Measurements from ENCODE around the gene CFAP221. TPM values are rescaled to one million over a fixed set of nuclear protein-coding genes. Genes with fewer than 3 reads are reported as not detected.

The CFAP221 gene
- polyA plus RNA-seq, 3 donors = 19.6 to 25.4 (median 22.9) TPM

- DNase-seq (ENCODE audit: low read depth in 3 of 3, low spot score in 2 of 3) = no peak
Observed at GRCh38 chr2:119638685-119639554, 94.7 kb downstream of the CFAP221 start.

DNA sequence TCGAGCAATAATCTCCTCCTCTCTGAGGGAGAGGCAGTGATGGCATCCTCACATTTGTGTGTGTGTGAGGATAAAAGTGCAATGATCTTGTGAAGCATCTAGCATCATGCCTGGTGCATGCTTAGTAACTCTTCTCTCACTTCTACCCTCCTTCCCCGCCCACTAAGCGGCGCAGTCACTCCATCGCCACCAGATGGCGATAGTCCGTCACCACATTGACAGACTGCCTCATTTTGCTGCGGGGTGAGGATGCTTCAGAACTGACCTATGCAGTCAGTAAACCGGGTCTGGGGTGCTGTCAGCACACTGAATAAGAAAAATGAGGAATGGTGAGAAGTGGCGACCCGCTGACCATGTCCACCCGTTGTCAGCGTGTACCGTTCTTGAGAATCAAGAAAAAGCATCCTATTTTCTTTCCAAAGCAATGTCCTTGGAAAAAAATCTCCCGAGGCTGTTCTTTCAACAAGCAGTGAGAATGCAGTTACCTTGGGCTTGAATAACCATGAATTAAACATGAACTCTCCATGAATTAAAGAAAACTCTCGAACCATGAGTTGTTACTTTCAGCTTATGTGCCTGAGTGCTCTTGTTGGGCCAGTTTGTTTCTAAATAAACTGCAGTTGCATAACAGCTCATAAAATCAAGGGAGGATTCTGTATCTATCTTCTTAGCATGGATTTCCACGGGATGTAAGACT, 97.5 kb downstream of the CFAP221 start:
- peak; percentile 55 to 73 (median 56) for DNase-seq (ENCODE audit: low read depth in 3 of 3, low spot score in 2 of 3)

GRCh38 chr2:119644186-119644585, 99.9 kb downstream of the CFAP221 start:
- DNase-seq (ENCODE audit: low read depth in 3 of 3, low spot score in 2 of 3) = no peak

DNA sequence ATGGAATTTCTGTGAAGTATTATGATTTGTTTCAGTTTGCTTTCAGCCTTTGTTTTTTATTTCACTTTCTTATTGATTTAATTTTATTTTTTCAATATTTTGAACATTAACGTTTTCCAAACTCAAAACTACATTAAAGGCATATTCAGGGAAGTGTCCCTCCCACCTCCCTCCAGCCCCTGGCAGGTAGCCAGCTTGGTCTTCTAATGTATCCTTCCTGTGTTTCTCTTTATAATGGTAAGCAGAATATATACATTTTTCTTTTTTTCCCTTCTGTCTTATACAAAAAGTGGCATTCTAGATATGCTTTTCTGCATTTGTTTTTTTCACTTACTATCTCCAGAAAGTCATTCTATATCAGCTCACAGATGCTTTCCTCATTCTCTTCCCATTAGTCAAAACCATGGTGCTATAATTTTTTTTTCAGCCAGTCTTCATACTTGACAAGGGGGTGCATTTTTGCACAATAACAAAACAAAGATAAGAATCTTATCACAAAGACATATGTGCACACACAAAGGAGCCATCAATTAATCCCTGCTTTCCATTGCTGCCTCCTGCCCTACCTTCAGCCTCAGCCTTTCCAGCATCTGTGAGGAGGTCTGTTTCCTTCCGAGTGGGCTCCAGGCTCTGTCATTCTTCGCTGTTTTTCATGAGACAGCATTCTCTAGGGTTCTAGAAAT, 101.1 kb downstream of the CFAP221 start:
- no peak for DNase-seq (ENCODE audit: low read depth in 3 of 3, low spot score in 2 of 3)

DNA sequence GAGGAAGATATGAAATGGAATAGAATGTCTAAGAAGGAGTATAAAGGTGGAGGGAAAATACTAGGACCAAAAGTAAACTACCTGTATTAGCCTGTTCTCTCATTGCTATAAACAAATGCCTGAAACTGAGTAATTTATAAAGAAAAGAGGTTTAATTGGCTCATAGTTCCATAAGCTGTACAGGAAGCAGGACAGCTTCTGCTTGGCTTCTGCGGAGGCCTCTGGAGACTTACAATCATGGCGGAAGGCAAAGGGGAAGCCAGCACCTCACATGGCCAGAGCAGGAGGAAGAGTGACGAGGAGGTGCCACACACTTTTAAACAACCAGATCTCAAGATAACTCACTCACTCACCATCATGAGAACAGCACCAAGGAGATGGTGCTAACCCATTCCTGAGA, 101.9 kb downstream of the CFAP221 start:
- DNase-seq (ENCODE audit: low read depth in 3 of 3, low spot score in 2 of 3) = no peak

- no peak for DNase-seq (ENCODE audit: low read depth in 3 of 3, low spot score in 2 of 3)
Observed at GRCh38 chr2:119647440-119648169, 103.4 kb downstream of the CFAP221 start.

- no peak for DNase-seq (ENCODE audit: low read depth in 3 of 3, low spot score in 2 of 3)
Observed at GRCh38 chr2:119649364-119649917, 105.2 kb downstream of the CFAP221 start.

DNA sequence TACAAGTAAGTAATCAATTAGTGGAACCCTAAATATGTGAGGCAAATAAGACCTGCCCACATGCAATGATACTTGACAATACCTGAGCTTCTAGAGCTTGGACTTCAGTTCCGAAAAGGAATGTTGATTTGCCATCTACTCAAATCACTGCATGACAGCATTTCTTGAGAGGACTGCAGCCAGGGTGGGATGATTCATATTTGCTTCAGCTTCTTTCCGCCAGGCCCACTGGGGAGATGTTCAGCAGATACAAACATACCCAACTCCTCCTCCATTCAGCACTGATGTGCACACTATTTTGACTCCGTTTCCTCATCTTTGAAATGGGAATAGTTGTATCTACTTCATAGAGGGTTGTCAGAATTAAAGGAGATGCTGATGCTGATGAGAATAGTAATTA, 106.0 kb downstream of the CFAP221 start:
- DNase-seq (ENCODE audit: low read depth in 3 of 3, low spot score in 2 of 3) = no peak

DNA sequence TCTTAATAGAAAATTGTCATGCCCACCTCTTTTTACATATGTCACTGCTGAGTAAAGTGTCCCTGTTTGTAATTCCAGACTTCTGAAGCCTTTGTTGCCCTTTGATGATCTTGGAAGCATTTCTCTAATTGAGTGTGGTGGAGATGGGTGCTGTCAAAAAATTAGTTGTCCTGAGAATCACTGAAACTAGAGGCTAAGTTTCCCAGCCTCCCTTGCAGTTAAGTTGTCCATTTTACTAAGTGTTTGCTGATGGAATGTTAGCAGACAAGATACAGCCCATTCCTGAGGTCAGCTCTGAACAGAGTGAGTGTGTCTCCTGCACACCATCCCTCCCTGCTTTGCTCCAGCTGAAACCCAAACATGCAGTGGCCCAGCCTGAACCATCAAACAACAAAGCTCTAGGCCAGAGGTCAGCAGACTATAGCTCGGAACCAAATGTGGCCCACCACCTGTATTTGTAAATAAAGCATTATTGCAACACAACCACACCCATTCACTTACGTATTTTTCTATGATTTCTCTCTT, 106.7 kb downstream of the CFAP221 start:
- no peak for DNase-seq (ENCODE audit: low read depth in 3 of 3, low spot score in 2 of 3)

DNA sequence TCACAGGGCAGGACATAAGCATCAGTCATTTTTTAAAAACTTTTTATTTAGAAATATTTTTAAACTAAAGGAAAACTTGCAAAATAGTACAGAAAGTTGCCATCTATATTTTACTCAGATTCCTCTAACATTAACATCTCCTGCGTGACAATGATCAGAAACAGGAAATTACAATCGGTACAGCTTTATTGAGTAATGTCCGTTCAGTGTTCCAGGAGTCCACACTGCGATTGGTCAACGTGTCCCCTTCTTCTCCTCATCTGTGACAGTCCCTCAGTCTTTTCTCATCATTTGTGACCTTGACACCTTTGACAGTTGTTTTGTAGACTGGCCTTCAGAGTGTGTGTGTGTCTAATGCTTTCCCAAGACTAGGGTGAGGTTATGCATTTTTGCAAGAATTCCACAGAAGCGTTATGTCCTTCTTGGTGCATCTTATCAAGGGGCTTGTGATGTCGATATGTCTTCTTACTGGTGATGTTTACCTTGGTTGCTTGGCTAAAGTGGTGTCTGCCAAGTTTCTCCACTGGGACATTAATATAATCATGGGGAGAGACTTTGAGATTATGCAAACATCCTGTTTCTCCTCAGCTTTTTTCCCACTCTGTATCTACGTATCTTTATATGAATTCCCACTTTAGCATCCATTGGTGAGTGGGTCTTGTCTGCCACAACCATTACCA, 113.4 kb downstream of the CFAP221 start:
- no peak for DNase-seq (ENCODE audit: low read depth in 3 of 3, low spot score in 2 of 3)

DNA sequence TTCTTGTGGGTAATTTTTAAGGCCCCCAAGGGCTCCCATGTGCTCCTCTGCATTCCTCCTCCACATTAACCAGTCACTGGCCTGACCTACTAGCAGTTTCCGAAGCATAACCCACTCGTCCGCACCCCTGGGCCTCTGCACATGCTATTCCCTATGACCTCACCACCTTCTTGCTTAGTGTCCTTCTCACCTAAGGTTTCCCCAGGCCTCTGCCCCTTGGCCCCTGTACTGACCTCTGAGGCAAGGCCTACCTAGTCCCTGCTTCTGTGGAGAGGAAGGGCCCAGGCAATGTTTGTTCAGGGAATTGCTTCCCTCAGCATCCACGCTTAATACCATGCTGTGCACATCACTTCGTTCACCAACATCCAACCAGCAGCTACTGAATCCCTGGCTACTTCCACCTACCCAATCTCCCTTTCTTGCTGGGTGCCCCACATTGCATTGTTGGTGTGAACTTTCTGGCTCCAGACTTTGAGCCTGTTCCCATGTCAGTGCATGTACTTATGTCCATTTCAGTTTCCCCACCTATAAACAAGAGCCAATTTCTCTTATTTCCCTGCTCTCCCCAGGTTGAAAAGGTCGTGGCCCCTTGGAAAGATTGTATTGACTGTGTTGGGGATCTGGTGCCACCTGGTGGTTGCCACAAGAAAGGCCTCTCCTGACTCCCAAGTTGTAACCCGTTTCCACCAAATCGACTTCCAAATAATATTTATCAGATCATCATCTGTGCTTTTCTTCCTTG, 115.5 kb downstream of the CFAP221 start:
- no peak for DNase-seq (ENCODE audit: low read depth in 3 of 3, low spot score in 2 of 3)

DNA sequence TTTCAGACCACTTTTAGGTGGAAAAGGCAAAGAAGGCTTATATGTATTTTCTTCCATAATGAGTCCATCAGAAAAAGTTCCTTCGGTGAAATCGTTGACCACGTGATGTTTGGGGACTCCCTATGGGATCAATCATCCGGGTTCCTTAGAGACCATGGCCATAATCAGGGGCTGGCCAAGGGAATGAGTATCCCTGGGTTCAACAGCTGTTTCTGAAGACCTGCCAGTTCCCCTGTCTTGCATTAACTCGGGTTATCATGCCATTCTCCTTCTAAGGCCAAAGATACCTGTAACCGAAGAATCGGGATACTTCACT, 116.1 kb downstream of the CFAP221 start:
- no peak for DNase-seq (ENCODE audit: low read depth in 3 of 3, low spot score in 2 of 3)

DNA sequence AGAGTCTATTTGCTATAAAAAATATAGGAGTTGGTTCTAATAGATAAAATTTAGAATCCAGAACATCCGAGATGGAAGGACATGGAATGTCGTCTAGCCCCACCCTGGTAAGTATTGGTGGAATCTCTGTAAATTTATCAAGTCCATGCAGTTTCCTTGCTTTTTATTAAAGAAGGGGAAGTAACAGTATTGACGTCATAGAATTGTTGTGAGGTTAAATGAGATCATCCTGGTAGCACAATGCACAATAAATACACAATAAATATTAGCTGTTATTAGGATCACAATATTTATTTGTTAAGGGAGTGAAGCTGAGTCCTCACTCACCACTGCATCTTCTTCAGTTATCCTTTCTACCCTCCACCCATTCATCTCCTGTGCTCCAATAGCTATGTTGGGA, 118.0 kb downstream of the CFAP221 start:
- no peak for DNase-seq (ENCODE audit: low read depth in 3 of 3, low spot score in 2 of 3)

DNA sequence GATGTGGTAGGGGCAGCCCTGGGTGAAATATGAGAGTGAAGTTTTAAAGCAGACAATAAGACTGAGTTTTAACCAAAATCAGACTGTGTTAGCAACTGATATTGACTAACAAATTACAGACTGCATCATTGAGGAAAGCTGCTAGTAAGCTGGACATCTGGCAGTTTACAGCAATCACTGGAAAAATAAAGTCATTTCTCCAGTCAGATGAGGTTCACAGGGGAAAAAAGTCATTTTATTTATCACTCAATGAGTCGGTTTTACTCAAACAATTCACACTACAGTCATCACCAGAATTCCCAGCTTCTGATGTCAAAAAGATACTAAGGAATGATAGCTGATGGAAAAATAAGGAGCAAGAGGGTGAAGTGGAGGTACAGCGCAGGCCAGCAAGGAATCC, 124.3 kb downstream of the CFAP221 start:
- DNase-seq (ENCODE audit: low read depth in 3 of 3, low spot score in 2 of 3) = no peak

DNA sequence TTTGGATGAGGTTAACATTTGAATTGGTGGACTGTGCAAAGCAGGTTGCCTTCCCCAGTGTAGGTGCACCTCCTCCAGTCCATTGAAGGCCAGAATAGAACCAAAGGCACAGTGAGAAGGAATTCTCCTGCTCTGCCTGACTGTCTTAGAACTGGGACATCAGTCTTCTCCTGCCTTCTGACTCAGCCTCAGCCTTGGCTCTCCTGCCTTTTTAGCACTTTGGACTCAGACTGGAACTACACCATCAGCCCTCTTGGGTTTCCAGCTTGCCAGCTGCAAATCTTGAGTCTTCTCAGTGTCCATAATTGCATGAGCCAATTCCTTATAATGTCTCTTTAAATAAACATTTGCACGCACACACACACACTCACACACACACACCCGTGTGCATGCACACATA, 126.8 kb downstream of the CFAP221 start:
- no peak for DNase-seq (ENCODE audit: low read depth in 3 of 3, low spot score in 2 of 3)

DNA sequence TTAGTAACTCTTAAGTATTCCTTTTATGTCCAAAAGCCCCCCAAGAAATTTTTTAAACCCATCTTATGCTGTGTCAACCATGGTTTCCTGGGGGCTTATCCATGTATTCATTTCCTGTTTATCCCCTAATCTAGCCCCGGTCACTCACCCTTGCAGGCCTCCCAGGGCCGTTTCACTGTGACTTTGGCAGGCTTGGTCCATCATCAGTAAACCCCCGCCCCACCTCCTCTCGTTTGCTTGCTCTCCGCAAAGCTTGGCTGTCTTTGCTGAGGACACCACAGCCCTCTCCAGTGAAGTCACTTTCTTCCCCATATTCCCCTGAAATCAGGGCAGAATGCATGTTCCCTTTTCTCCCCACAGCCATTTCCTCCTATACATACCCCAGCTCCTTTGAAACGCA, 127.5 kb downstream of the CFAP221 start:
- DNase-seq (ENCODE audit: low read depth in 3 of 3, low spot score in 2 of 3) = no peak

DNA sequence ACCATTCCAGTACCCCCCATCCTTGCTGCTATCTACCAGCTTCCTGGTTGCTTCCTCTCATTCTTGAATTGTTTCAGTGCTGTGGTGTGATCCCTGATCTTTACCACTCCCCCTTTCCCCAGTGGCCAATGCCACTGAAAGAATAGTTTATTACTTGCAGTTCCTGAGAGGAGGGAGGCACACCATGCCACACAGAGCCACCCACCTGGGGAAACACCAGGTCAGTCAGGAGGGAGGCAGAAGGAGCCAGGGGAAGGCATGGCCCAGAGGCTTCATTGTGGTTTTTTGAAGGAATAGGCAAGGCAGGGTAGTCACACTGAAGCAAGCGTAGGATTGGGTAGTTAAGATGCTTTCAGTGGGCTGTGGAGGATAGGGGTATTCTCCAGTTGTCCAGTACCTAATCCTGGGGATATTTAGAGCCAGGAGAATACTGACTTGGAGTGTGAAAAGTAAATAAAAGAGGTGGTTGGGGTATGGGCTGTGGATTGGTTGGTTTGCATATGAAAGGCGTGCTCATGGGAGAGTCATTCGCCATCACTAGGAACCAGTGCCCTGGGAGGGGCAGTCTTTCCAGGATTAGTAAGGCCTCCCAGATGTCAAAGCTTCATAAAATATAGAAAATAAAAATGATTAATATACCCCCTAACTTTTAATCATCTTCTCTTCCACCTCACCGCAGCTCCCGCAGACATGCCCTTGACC, 128.1 kb downstream of the CFAP221 start:
- no peak for DNase-seq (ENCODE audit: low read depth in 3 of 3, low spot score in 2 of 3)

DNA sequence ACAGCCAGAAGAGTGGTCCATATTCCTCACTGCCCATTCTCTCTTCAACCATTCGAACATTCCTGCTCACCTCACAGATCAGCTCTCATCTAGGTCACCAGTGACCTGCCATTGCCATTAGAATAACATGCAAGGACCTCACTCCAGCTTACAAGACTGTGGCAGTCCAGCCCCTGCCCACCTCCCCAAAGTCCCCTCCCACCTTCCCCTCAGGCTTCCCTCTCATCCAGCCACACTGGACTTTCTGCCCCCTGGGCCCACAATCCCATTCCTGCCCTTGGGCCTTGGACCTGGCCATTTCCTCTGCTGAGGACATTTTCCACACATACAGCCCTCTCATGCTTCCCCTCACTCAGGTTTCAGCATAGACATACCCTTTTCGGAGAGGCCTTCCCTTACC, 129.5 kb downstream of the CFAP221 start:
- no peak for DNase-seq (ENCODE audit: low read depth in 3 of 3, low spot score in 2 of 3)
